Lower lobe of right lung (tissue), 2 donors: ENCODE data around the gene LRRC1. TPM values are rescaled to one million over a fixed set of nuclear protein-coding genes. Genes with fewer than 3 reads are reported as not detected.

ENCODE experiments used
- ATAC-seq, 2 donors: fragments of 200-7000 bp; cut with Tn5 transposase; one replicate each; pipeline ENCODE4 v1.9.1; 2020 to 2022; ENCODE audit warnings: mild to moderate bottlenecking in 2 of 2, moderate library complexity in 2 of 2
- DNase-seq: peaks from one replicate; pipeline ENCODE4 v3.0.0-alpha.2; 2020
- H3K27ac ChIP-seq: fragments of 200-600 bp; one replicate; pipeline ENCODE4 v1.8.0; 2022
- H3K27me3 ChIP-seq: fragments of 200-600 bp; one replicate; pipeline ENCODE4 v1.8.0; 2022; ENCODE audit warnings: low read depth
- H3K36me3 ChIP-seq: fragments of 200-600 bp; one replicate; pipeline ENCODE4 v1.8.0; 2022; ENCODE audit warnings: mild to moderate bottlenecking
- H3K4me1 ChIP-seq: fragments of 200-600 bp; one replicate; pipeline ENCODE4 v1.8.0; 2022
- H3K4me3 ChIP-seq: fragments of 200-600 bp; one replicate; pipeline ENCODE4 v1.8.0; 2022; ENCODE audit warnings: mild to moderate bottlenecking
- H3K9me3 ChIP-seq: fragments of 200-600 bp; one replicate; pipeline ENCODE4 v1.8.0; 2022
- intact Hi-C: fragments of 100-400 bp; cut with DNase I; formaldehyde crosslinking; loops from one replicate; pipeline ENCODE4 v1.11.0; 2022
- total RNA-seq: library from RNA; stranded (reverse); fragmentation: NEBNext Ultra II Directional; extraction: Animal tissue kit (Norgen Biotek cat#: 25700); gene quantifications from one replicate; pipeline ENCODE4 v1.2.1, GENCODE V29; 2021
- TF ChIP-seq, protein P1 (sequence below): fragments of 200-600 bp; IDR thresholded peaks from one replicate; pipeline ENCODE4 v1.8.0; 2022; ENCODE audit warnings: antibody characterized with exemption, mild to moderate bottlenecking
- donor health status: DM: no; HTN: yes; CAD: no; lungs with severe emphysema.

The LRRC1 gene
- total RNA-seq, 1 donor from 2014 or later = 13.4 TPM

DNA sequence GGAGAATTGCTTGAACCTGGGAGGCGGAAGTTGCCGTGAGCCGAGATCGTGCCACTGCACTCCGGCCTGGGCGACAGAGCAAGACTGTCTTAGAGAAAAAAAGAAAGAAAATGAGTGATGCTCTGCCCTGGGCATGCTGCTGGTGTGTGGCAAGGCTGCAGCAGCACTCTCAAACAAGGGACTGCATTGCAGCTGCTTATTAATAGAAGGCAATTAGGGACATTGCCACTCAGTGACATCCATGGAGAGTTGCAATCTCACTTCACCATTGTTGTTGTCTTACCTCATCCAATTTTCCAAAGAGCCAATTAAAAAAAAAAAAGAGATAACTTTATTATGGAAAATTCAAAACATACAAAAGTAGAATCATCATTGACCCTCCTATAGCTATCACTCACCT, 131.1 kb downstream of the LRRC1 start:
- TF ChIP-seq, protein P1, sequence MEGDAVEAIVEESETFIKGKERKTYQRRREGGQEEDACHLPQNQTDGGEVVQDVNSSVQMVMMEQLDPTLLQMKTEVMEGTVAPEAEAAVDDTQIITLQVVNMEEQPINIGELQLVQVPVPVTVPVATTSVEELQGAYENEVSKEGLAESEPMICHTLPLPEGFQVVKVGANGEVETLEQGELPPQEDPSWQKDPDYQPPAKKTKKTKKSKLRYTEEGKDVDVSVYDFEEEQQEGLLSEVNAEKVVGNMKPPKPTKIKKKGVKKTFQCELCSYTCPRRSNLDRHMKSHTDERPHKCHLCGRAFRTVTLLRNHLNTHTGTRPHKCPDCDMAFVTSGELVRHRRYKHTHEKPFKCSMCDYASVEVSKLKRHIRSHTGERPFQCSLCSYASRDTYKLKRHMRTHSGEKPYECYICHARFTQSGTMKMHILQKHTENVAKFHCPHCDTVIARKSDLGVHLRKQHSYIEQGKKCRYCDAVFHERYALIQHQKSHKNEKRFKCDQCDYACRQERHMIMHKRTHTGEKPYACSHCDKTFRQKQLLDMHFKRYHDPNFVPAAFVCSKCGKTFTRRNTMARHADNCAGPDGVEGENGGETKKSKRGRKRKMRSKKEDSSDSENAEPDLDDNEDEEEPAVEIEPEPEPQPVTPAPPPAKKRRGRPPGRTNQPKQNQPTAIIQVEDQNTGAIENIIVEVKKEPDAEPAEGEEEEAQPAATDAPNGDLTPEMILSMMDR = no peak
- intact Hi-C loops = no loop called here
- Histone ChIP-seq H3K27ac (no peak overlapping the region), H3K9me3 (no peaks in the 10 kb centered on the region), H3K36me3 (no peaks in the 10 kb centered on the region), H3K4me1 (peaks cover 7% of the 10 kb centered on the region), H3K27me3 (no peaks in the 10 kb centered on the region), H3K4me3 (no peak overlapping the region)
- ATAC-seq = no peak
- no peak for DNase-seq

- Histone ChIP-seq H3K4me3 (no peak overlapping the region), H3K27ac (no peak overlapping the region), H3K4me1 (peaks cover 7% of the 10 kb centered on the region), H3K36me3 (no peaks in the 10 kb centered on the region), H3K9me3 (no peaks in the 10 kb centered on the region), H3K27me3 (no peaks in the 10 kb centered on the region)
- DNase-seq (no peak), ATAC-seq (peak in 1 of 2 donors; percentile 10)
- TF ChIP-seq, protein P1 = no peak
- intact Hi-C loops = no loop called here
These were observed 131.7 kb downstream of the LRRC1 start for GRCh38 chr6:53926505-53926904.

- H3K27ac ChIP-seq = no peak overlapping the region
- ATAC-seq (no peak), DNase-seq (no peak)
- no peak overlapping the region for H3K4me3 ChIP-seq
- intact Hi-C loops = no loop called here
- H3K36me3 ChIP-seq = no peaks in the 10 kb centered on the region
- TF ChIP-seq, protein P1 = no peak
- no peaks in the 10 kb centered on the region for H3K27me3 ChIP-seq
- no peaks in the 10 kb centered on the region for H3K9me3 ChIP-seq
- peaks cover 7% of the 10 kb centered on the region for H3K4me1 ChIP-seq
These were observed 133.8 kb downstream of the LRRC1 start for GRCh38 chr6:53928641-53929040.

DNA sequence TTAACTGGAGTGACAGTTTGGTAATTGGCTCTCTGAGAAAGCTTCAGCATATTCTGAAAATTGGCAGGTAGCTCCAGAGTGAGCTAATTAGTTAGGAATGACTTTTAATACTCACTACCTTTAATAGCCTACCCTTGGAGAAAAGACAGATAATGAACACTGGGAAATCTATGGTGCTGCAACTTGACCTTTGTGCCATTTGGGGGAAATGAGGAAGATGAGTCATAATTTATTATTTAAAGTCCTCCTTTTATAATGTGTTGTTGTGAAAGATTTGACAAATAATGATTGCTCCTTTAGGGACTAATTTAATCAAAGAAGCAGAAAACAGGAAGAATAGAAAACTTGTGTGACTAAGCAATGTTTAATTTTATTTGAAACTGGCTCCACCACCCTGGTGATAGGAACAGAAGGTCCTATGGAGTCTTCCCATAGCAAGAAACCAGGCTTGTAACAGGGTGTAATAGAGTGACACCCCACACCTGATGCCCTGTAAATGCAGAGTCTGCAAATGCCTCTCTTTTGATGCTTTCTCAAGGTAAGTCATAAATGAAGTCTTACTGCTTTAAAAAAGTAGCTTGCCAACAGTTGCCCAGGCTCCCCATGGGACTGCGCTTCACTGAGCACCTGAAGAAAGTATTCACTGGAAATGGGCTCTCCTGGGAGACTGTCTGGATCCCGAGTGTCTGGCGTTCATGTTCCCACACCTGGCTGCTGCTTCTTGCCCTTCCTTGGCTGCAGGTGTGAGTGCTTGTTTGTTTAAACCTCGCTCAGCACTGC, 134.4 kb downstream of the LRRC1 start:
- Histone ChIP-seq H3K27me3 (no peaks in the 10 kb centered on the region), H3K36me3 (no peaks in the 10 kb centered on the region), H3K4me1 (peaks cover 7% of the 10 kb centered on the region), H3K4me3 (no peak overlapping the region), H3K27ac (no peak overlapping the region), H3K9me3 (no peaks in the 10 kb centered on the region)
- TF ChIP-seq, protein P1 = no peak
- no peak for ATAC-seq
- intact Hi-C loops = no loop called here
- DNase-seq = no peak

- Histone ChIP-seq H3K9me3 (no peaks in the 10 kb centered on the region), H3K27me3 (no peaks in the 10 kb centered on the region), H3K4me3 (no peak overlapping the region), H3K27ac (no peak overlapping the region), H3K36me3 (no peaks in the 10 kb centered on the region), H3K4me1 (peaks cover 7% of the 10 kb centered on the region)
- intact Hi-C loops = no loop called here
- TF ChIP-seq, protein P1 = no peak
- DNase-seq = no peak
- no peak for ATAC-seq
These were observed 135.0 kb downstream of the LRRC1 start for GRCh38 chr6:53929821-53930120.
